ENCODE measurements around the gene FAM151B.

DNA sequence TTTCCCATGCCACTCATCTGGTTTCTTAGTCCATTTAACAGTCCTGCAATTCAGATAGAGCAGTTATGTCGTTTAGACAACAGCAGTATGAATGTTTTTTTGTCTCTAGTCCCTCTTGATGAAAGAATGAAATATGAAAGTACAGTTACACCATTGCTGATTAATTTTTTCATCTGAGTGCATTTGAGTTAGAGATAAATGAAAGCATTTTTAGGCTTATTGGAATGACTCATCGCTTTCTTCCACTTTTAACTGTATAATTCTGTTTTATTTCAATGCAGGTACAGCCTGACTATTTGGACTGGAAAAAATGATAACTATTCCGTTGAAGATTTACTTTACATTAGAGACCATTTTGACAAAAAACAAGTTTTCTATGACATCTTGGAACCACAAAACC lies 53.5 kb downstream of the FAM151B start:
- TF ChIP-seq POLR2AphosphoS5 (IDR thresholded peaks at IDR 0.05; ENCODE audit: low read depth, low read length) (no peak), POLR2A (IDR thresholded peaks at IDR 0.05; ENCODE audit: low read depth, low read length) (no peak), TAF1 (IDR thresholded peaks at IDR 0.05; ENCODE audit: borderline replicate concordance, low read depth, low read length) (no peak)
